PC-3 (cell line): Measurements from ENCODE around the gene LBR. TPM values are rescaled to one million over a fixed set of nuclear protein-coding genes. Genes with fewer than 3 reads are reported as not detected.

Experiments
- ATAC-seq: fragments of 200-7000 bp; cut with Tn5 transposase; 2 replicates; pipeline ENCODE4 v1.9.1; 2020; ENCODE audit warnings: mild to moderate bottlenecking, moderate library complexity
- BruUV-seq: library from RNA; stranded (reverse); fragments of 400-500 nt; replicated peaks from 2 replicates; lab custom pipeline; 2021; lab: Mats Ljungman, UMichigan
- CTCF ChIA-PET: fragments of 300-600 bp; sonication (Branson Sonifier 250); formaldehyde crosslinking; loops from one replicate; lab custom pipeline; 2022; ENCODE audit warnings: antibody characterized with exemption; lab: Charles Lee
- POLR2A ChIA-PET: fragments of 300-600 bp; sonication (Branson Sonifier 250); formaldehyde crosslinking; loops from one replicate; lab custom pipeline; 2022; ENCODE audit warnings: antibody characterized with exemption; ENCODE audit not compliant: unreplicated experiment; lab: Charles Lee
- DNase-seq: peaks from one replicate; pipeline ENCODE4 v3.0.0-alpha.2; 2015
- H2AFZ ChIP-seq: fragments of 300-600 bp; sonication (generic); 2 replicates; pipeline ENCODE4 v1.6.0; 2016; ENCODE audit warnings: antibody characterized with exemption, low read length
- H3F3A ChIP-seq: fragments of 300-600 bp; sonication (generic); one replicate; pipeline ENCODE4 v1.6.0; 2017; ENCODE audit warnings: antibody characterized with exemption, low read length, control low read depth, mild to moderate bottlenecking; ENCODE audit not compliant: unreplicated experiment
- H3K27ac ChIP-seq: fragments of 300-600 bp; sonication (generic); 2 replicates; pipeline ENCODE4 v1.5.1; 2016; ENCODE audit warnings: mild to moderate bottlenecking, low read length
- H3K27me3 ChIP-seq: fragments of 300-600 bp; sonication (generic); 2 replicates; pipeline ENCODE4 v1.6.1; 2016; ENCODE audit warnings: low read length, mixed read lengths
- H3K36me3 ChIP-seq: fragments of 300-600 bp; sonication (generic); 2 replicates; pipeline ENCODE4 v1.6.1; 2016; ENCODE audit warnings: low read depth, mixed run types, low read length, mixed read lengths
- H3K4me1 ChIP-seq: fragments of 300-600 bp; sonication (generic); 2 replicates; pipeline ENCODE4 v1.5.1; 2016; ENCODE audit warnings: low read length; ENCODE audit not compliant: insufficient read depth
- H3K4me2 ChIP-seq: fragments of 300-600 bp; sonication (generic); 2 replicates; pipeline ENCODE4 v1.6.0; 2016; ENCODE audit warnings: low read length
- H3K4me3 ChIP-seq: fragments of 300-600 bp; sonication (generic); 2 replicates; pipeline ENCODE4 v1.5.1; 2016; ENCODE audit warnings: mild to moderate bottlenecking, low read length, mixed read lengths
- H3K79me2 ChIP-seq: fragments of 300-600 bp; sonication (generic); 2 replicates; pipeline ENCODE4 v1.6.1; 2017; ENCODE audit warnings: low read length, mixed read lengths
- H3K9ac ChIP-seq: fragments of 300-600 bp; sonication (generic); 2 replicates; pipeline ENCODE4 v1.6.0; 2016; ENCODE audit warnings: mild to moderate bottlenecking, low read length
- H3K9me2 ChIP-seq: fragments of 300-600 bp; sonication (generic); replicated peaks from 2 replicates; pipeline ENCODE4 v1.6.1; 2016; ENCODE audit warnings: mixed run types, low read length, mixed read lengths
- H3K9me3 ChIP-seq: fragments of 300-600 bp; sonication (generic); 2 replicates; pipeline ENCODE4 v1.6.1; 2016; ENCODE audit warnings: low read length, mixed read lengths
- H4K20me1 ChIP-seq: fragments of 300-600 bp; sonication (generic); 2 replicates; pipeline ENCODE4 v1.6.1; 2016; ENCODE audit warnings: low read length, mixed read lengths
- EZH2 ChIP-seq: fragments of 300-600 bp; sonication (generic); IDR thresholded peaks from one replicate; pipeline ENCODE4 v1.6.1; 2017; ENCODE audit warnings: antibody characterized with exemption, mild to moderate bottlenecking, low read length; ENCODE audit not compliant: unreplicated experiment
- EZH2phosphoT487 ChIP-seq: fragments of 300-600 bp; sonication (generic); IDR thresholded peaks from 2 replicates; pipeline ENCODE4 v1.6.1; 2018; ENCODE audit warnings: mild to moderate bottlenecking, antibody characterized with exemption, low read length, borderline replicate concordance
- intact Hi-C: fragments of 100-400 bp; cut with micrococcal nuclease; formaldehyde crosslinking; loops from 2 replicates; pipeline ENCODE4 v1.9.0; 2023
- total RNA-seq: library from RNA; depleted of rRNA; stranded (reverse); fragments of >200 nt; gene quantifications from 2 replicates; pipeline ENCODE4 v1.2.3, GENCODE V29; 2014
- TF ChIP-seq, protein P1 (sequence below): fragments of 300-600 bp; sonication (generic); conservative IDR thresholded peaks from 2 replicates; pipeline ENCODE4 v1.5.1; 2017; ENCODE audit warnings: antibody characterized with exemption, low read depth, mild to moderate bottlenecking, low read length

LBR gene
- total RNA-seq, 1 experiment from 2014 or later: 35.1 TPM

DNA sequence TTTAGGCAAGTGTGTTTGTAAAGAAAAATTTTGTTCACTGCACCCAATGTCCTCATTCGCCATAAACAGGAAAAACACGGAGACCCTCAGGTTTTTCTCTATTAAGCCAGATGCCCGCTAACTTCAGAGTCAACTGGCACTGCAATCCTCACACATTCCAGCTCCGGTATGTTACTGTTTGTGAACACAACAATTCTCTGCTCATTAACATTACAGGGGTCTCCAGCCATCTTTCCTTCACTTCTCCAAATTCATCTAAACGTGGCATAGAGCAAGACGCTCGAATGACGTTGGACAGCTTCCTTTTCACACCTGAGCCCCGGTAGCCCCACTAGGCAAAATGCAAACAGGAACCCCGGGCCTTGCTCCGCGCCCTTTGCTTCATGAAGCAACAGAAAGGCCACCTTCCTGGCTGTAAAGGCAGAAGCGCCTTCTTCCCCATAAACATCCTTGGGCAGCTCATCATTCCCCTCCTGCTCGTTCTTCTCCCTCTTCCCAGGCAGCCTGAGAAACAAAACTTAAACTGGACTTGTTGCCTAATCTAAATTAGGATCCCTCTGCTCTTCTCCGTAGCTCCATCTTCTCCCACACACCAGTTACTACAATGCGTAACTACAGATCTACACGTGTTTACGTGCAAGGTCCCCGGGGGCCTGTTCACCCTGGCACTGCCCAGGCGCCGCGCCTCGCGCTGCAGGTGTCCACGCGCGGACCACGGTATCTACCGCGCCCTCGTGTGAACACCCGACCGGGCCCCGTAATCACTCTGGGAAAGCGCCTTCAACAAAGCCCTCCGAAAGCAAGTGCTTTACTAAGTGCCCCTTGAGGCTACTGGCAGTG is 1.2 kb downstream of the LBR start:
- Histone ChIP-seq H3K27me3 (no peaks in the 10 kb centered on the region), H2AFZ (peak overlapping the region; percentile 82), H3K9me2 (no peaks in the 10 kb centered on the region), H3K4me2 (peak overlapping the region; percentile 92), H3K4me3 (peak overlapping the region; percentile 89), H3K79me2 (peaks cover 62% of the 10 kb centered on the region), H3K9ac (peak overlapping the region; percentile 82), H3F3A (no peaks in the 10 kb centered on the region), H3K27ac (peak overlapping the region; percentile 5), H4K20me1 (peaks cover 42% of the 10 kb centered on the region), H3K36me3 (peaks cover 6% of the 10 kb centered on the region; the same call in 1 of the 2 replicates), H3K4me1 (peaks cover 48% of the 10 kb centered on the region), H3K9me3 (no peaks in the 10 kb centered on the region)
- BruUV-seq: TSS peak; percentile 34
- ChIA-PET POLR2A (no interaction called here), CTCF (interaction anchor here (2.2 kb wide), 1 partner anchor 107 kb away, joined by 6 read pairs; no protein-coding TSS in a partner anchor)
- TF ChIP-seq EZH2phosphoT487: no peak
- TF ChIP-seq, protein P1, sequence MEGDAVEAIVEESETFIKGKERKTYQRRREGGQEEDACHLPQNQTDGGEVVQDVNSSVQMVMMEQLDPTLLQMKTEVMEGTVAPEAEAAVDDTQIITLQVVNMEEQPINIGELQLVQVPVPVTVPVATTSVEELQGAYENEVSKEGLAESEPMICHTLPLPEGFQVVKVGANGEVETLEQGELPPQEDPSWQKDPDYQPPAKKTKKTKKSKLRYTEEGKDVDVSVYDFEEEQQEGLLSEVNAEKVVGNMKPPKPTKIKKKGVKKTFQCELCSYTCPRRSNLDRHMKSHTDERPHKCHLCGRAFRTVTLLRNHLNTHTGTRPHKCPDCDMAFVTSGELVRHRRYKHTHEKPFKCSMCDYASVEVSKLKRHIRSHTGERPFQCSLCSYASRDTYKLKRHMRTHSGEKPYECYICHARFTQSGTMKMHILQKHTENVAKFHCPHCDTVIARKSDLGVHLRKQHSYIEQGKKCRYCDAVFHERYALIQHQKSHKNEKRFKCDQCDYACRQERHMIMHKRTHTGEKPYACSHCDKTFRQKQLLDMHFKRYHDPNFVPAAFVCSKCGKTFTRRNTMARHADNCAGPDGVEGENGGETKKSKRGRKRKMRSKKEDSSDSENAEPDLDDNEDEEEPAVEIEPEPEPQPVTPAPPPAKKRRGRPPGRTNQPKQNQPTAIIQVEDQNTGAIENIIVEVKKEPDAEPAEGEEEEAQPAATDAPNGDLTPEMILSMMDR: no peak
- no peak for TF ChIP-seq EZH2
- ATAC-seq: peak; percentile 15
- DNase-seq: peak; percentile 39
- intact Hi-C loops: loop anchor here (2.0 to 5.0 kb wide), 2 partner anchors 66 to 494 kb away; no protein-coding TSS in a partner anchor

DNA sequence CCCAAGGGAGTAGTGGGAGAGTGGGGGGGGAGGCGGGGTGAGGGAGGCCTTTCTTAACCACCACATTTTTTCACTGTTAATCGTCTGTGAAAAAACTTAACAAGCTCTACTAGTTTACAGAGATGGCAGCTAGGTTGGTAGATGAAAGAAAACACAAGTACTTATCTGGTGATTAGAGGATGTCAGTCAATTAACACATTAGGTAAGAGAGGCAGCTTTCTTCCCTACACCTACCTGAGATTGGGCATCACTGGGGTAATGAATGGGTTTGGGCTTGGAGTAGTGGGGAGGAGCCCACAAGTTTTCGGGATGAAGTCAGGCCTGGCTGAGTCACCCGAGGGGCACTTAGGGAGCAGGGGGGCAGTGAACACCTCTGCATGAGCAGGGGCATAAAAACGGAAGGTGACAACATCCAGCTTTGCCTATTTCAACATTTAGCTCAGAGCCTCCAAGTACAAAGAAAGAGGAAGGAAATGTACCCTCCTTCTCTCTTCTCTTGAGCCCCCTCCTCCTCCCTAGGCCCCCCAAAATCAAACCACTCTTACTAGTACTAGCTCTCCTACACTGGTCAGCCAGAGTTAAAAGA is 2.5 kb downstream of the LBR start:
- Histone ChIP-seq H3K27me3 (no peaks in the 10 kb centered on the region), H3K9ac (peak overlapping the region; percentile 82; the same call in 1 of the 2 replicates), H3K9me2 (no peaks in the 10 kb centered on the region), H2AFZ (no peak overlapping the region), H3K4me2 (peak overlapping the region; percentile 92), H3K9me3 (no peaks in the 10 kb centered on the region), H3K4me3 (peak overlapping the region; percentile 89), H3K36me3 (peaks cover 11% of the 10 kb centered on the region; the same call in 1 of the 2 replicates), H3F3A (no peaks in the 10 kb centered on the region), H4K20me1 (peaks cover 42% of the 10 kb centered on the region), H3K4me1 (peaks cover 48% of the 10 kb centered on the region), H3K27ac (no peak overlapping the region), H3K79me2 (peaks cover 68% of the 10 kb centered on the region)
- TF ChIP-seq EZH2phosphoT487 (no peak), EZH2 (no peak)
- TF ChIP-seq, protein P1: no peak
- CTCF ChIA-PET: interaction anchor here (0.6 kb wide), 1 partner anchor 8 kb away, joined by 3 read pairs; no protein-coding TSS in a partner anchor
- BruUV-seq: no TSS peak
- DNase-seq (peak; percentile 75), ATAC-seq (no peak)
- intact Hi-C loops: loop anchor here (5.0 kb wide), 1 partner anchor 493 kb away; no protein-coding TSS in a partner anchor
- POLR2A ChIA-PET: interaction anchor here (0.5 kb wide), 1 partner anchor 566 kb away, joined by 4 read pairs; no protein-coding TSS in a partner anchor
